Retinal pigment epithelial cell (primary cell): Measurements from ENCODE around the gene SERBP1.

Experiments
- DNase-seq: peaks from one replicate; pipeline ENCODE4 v3.0.0-alpha.2; 2010; ENCODE audit warnings: low read depth
- H3K4me3 ChIP-seq: 2 replicates; pipeline ENCODE4 v1.5.1; 2011; ENCODE audit warnings: mild to moderate bottlenecking, low read length, control low read depth, moderate library complexity
- TF ChIP-seq, protein P1 (sequence below): conservative IDR thresholded peaks from 2 replicates; pipeline ENCODE4 v1.5.1; 2011; ENCODE audit warnings: low read depth, low read length, control low read depth, inconsistent platforms

The SERBP1 gene

GRCh38 chr1:67441183-67441582, 11.0 kb upstream of the SERBP1 start:
- no peak for DNase-seq
- TF ChIP-seq, protein P1, sequence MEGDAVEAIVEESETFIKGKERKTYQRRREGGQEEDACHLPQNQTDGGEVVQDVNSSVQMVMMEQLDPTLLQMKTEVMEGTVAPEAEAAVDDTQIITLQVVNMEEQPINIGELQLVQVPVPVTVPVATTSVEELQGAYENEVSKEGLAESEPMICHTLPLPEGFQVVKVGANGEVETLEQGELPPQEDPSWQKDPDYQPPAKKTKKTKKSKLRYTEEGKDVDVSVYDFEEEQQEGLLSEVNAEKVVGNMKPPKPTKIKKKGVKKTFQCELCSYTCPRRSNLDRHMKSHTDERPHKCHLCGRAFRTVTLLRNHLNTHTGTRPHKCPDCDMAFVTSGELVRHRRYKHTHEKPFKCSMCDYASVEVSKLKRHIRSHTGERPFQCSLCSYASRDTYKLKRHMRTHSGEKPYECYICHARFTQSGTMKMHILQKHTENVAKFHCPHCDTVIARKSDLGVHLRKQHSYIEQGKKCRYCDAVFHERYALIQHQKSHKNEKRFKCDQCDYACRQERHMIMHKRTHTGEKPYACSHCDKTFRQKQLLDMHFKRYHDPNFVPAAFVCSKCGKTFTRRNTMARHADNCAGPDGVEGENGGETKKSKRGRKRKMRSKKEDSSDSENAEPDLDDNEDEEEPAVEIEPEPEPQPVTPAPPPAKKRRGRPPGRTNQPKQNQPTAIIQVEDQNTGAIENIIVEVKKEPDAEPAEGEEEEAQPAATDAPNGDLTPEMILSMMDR = no peak
- no peak overlapping the region for H3K4me3 ChIP-seq

GRCh38 chr1:67440339-67440738, 10.1 kb upstream of the SERBP1 start:
- H3K4me3 ChIP-seq = no peak overlapping the region
- no peak for DNase-seq
- TF ChIP-seq, protein P1 = no peak

- H3K4me3 ChIP-seq = no peak overlapping the region
- no peak for DNase-seq
- TF ChIP-seq, protein P1 = no peak
These were observed 9.3 kb upstream of the SERBP1 start for GRCh38 chr1:67439277-67440029.

GRCh38 chr1:67437961-67438360, 7.8 kb upstream of the SERBP1 start:
- no peak for DNase-seq
- TF ChIP-seq, protein P1 = no peak
- no peak overlapping the region for H3K4me3 ChIP-seq

GRCh38 chr1:67436511-67437055, 6.4 kb upstream of the SERBP1 start:
- TF ChIP-seq, protein P1 = no peak
- no peak overlapping the region for H3K4me3 ChIP-seq
- DNase-seq = no peak

DNA sequence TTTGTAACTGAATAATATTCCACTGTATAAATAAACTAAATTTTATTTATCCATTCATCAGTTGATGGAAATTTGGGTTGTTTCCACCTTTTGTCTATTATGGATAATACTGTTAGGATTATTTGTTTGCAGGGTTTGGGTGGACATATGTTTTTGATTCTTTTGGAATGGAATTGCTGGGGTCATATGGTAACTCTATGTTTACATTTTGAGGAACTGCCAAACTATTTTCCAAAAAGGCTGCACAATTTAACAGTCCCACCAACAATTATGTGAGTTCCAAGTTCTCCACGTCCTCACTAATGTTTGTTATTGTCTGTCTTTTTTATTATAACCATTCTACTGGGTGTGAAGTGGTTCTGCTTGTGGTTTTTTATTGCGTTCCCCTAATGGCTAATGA, 4.3 kb upstream of the SERBP1 start:
- H3K4me3 ChIP-seq = no peak overlapping the region
- DNase-seq = no peak
- TF ChIP-seq, protein P1 = no peak

- DNase-seq = no peak
- TF ChIP-seq, protein P1 = no peak
- no peak overlapping the region for H3K4me3 ChIP-seq
These were observed 3.6 kb upstream of the SERBP1 start for GRCh38 chr1:67433837-67434236.
